NCI-H1930 (cell line): Measurements from ENCODE around the gene THSD4.

Experiments
- DNase-seq, 2 experiments: peaks; one replicate each; lab custom pipeline; 2025; lab: John Stamatoyannopoulos, UW

THSD4 gene

DNA sequence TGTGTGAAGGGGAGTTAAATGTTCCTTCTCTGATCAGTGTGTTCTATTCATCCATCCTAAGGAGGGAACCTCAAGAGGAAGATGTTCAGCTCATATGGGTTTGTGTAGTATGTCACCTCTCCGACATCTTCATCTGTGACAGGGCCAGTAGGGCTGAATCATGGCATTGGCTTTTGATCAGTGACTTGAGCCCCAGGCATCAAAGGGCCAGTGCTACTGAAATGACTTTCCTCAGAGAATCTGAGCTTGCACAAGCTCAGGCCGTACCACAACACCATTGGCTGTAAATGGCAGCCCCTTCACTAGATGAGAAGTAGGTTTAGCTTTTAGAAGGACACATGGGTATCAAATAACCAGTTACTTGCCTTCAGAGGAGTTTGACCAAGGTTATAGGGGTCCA is 511.9 kb downstream of the THSD4 start:
- DNase-seq = no peak

DNA sequence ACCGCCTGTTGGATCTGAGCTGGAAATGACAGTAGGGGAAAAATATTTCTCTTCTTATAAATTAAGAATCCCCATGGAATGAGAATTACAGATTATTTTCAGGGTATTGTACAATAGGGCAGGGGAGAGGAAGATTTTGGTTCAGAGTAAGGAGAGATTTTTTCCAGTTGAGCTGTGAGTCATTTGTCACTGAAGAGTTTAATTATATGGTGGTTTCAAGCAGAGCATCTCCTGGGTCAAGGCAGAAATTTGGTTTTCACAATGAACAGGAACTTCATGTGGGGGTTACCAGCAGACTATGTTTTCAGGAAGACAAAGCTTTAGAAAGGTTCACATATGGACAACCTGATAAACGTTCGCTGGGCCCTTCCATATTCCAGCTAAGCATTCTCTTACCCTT is 512.3 kb downstream of the THSD4 start:
- no peak for DNase-seq

DNA sequence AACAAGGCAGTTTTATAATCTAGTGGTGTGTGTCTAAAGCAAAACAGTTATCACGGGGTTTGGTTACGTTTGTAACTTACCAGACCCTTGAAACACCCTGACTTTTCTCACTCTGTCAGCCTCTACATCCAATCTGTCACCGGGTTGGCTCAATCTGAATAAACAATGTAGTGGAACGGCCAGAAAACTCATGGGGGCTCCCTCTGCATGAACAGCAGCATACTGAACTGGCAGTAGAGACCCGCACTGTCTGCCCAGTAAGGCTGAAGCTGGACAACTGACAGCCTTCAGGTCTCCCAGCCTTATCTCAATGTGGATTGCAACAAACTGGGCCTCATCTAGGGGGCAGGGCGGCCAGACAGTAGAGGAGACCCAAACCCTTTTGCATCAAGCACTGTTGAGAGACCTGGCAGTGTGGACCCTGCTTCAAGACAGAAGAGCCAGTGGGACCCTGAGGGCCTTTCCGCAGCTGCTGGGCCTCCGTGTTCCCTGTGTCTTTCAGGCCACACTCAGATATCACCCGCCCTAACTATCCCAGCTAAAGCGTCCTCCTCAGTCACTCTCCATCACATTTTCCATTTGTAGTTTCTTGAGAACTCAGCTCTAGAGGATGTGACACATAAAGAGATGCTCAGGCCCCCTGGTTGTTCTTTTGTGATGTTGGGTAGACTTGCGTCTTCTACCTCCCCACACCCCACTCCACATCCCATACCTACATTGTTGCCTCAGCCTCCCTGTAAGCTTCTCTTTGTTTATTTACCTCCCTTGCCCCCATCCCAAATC is 513.9 kb downstream of the THSD4 start:
- DNase-seq = no peak

DNA sequence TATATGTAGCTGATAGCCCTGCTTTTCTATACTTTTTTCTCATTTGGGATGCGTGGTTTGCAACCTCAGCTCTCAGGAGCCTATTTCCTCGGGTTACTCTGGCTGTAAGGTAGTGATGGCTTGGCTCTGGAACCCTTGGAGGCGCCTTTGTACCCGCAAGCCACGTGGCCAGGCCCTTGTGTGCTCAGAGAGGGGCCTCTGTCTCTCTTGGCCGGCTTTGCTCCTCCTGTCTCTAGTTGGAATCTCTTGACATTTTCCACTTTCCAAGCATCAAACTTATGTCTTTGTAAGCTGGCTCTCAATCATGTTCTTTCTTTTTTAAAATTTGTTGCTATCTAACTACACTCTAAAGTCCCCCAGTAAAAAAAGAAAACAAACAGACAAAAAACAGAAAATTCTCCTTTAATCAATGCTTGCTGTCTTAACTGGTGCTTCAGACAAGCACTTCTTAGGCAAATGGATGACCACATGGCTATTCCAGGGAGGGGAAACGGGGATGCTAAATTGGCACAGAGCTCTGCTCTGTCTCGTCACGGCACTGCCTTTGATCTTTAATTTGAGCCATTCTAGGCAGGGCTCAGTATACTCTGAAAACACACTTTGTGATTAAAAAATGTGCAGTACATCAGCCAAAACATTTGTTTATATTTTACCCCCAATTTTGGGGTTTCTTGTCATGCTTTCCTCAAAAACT is 514.7 kb downstream of the THSD4 start:
- no peak for DNase-seq

DNA sequence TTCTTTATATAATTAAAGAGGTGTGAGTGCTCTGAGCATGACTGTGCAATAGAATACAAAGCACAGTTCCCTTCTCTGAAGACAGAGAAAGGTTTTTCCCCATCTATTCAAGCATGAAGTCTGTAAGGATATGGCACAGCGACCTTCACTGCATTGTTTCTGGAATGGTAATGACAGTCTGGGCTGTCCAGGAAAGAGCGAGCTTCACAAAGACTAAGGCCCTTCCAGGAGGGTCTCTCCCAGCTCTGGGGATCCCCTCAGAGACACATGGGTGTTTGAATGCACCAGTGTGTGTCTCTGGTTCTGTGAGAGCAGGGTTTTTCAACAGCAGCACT is 515.2 kb downstream of the THSD4 start:
- no peak for DNase-seq

DNA sequence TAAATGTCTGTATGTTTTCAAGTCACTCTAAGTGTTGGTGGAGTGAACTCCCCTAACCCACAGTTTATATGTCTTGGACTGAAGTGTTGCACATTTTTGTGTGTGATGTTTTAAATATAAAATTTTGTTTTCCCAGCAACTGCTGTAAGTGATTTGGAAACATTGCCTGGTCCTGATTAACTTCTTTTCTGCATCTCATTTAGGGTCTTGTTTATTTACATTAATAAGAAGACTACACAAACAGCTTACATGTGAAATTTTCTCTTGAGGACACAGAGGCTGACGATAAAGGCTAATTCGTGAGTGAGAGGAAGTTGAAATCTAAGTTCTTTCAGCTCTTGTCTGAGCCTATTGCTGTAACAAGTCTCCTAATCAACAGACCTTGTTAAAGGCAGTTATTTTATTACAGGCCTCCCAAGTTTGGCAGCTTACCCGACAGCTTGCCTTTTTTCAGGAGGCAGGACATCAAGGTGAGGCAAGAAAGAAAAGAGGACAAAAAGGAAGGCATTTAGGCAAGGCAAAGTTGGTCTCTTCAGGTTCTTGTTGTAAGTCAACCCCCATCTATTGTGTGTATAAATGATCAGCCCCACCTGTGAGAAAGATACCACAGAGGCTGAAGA is 517.4 kb downstream of the THSD4 start:
- no peak for DNase-seq

DNA sequence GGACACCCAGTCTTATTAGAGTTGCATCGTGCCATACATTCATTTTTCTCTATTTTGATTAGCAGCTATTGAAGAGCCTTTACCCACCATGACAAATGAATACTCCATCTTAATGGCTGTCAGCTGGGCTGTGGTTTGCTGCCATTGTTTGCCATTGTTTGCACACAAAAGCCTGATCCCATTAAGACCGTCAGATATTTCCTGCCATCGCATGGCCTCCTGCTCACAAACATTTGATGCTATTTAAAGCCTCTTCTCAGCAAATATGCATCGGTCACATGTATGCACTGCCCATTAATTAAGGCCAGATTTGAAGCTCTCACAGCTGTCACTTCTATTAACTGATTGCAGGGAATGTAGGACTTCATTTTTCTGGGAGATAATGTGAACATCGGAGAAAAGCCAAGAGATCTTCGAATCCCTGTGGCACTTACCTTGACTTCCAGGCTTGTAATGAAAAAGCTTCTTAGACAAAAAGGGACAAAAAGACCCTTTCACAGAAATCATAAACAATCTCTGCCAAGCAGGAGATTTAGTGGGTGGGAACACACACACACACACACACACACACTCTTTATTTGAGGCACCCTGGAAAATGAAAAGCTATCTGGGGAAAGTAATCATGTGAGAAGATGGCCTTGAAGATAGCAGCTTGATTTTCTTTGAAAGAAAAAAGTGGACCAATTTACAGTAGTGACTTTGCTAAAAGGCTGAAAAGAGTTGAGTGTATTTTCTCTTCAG is 519.7 kb downstream of the THSD4 start:
- DNase-seq = peak; percentile 6 to 49

DNA sequence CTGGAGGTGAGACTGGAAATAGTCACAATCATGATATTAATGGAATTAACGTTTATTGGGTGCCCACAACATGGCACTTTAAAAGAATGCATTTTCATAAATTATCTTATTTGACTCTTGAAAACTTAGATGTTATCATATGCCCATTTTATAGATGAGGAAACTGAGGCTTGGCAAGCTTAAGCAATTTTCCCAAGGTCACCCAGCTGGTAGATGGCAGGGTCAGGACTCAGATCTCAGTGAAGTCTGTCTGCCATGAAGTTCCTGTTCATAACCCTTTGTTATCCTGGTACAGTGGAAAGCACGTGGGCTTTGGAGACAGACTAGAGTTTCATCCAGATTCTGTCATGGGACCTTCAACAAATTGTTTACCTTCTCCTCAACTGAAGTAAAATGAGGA is 520.5 kb downstream of the THSD4 start:
- DNase-seq = no peak

DNA sequence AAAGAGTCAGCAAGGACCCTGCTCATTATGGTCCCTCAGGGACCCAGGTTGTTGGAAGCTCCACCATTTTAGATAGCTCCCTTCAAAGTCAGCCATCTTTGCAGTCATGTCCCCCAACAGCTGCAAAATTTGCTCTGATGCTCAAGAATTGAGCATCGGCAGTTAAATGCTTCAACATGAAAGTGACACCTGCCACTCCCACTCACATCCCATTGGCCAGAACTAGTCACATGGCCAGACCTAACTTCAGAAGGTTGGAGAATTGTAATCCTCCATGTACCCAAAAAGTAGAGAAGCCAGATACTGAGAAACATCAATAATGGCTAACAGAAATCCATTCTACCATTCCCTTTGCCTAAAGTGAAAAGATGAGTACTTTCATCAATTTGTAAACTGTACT is 523.6 kb downstream of the THSD4 start:
- DNase-seq = no peak

DNA sequence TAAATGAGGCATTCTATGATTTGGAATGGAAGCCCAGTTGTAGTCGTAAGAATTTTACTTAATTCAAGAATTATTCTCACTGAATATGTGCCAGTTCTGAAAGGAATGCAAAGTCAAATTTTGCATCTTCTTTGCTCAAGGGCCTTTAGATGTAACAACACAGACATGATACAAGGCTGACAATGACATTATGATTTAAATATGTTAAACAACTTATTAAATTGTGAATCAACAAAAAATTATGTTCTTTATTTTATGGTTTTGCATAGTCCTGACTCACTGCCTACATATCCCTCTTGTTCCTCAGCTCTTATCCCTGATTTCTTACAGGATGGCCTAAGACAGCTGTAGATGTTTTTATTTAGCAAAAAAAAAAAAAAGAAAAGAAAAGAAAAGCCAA is 524.2 kb downstream of the THSD4 start:
- no peak for DNase-seq

DNA sequence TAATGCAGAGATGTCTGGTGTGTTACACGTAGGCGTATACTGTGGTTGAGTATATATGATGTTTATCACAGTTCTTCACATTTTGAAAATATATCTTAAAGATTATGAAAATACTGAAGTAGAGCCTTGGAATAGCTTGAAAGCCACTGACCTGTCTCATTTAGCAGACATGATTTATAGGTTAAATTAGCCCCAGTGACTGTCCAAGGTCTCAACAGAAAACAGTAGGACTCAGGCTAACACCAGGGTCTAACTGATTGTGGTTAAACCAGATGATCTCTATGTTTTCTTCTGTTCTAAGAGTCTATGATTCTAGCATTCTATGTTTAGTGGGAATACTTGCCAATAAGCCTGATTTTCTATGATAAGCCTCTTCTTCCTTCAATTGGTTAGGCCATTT is 528.6 kb downstream of the THSD4 start:
- no peak for DNase-seq

DNA sequence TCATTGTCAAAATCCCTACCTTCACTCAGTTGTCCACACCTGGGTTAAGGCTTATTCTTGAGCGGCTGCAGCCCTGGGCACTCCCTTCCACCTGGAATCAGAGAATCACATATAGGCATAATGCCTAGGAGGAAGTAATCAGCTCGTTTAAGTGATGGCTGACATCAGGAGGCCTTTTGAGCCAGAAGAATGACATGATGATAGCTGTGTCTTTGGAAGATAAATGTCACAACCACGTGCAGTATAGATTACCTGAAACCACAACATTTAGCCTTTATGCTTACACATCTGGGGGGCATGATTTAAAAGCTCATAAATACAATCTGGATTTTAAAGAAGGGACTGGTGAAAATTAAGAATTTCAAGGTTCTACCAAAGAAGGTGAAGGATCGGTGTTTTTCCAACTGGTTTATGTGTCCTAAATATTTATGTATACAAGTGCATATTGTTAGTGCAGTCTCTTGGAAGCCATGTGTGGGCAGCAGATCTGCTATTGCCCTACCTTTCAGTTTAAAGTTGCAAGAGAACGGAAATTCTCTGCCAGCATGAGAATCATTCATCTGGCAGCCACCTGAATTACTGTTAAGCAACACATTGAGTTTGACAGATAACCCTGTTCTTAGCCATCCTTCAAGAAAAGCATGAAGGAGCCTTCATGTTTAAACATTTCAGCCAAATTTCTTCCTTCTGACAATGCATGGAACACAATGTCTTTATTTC is 531.7 kb downstream of the THSD4 start:
- DNase-seq = no peak

DNA sequence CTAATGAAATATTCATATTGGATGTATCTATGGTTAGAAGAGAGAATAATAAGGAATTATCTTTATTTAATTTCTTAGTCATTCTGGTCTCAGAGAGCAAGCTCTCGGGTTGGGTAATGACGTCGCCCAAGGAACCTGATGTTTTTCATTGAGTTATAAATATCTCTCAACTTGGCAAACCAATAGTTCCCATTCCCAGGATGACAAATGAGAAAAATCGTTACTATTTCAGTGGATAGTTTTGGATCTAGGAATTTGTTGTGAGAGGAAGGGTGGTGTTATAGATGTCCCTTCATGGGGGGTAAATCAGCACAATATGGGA is 532.2 kb downstream of the THSD4 start:
- DNase-seq = no peak

DNA sequence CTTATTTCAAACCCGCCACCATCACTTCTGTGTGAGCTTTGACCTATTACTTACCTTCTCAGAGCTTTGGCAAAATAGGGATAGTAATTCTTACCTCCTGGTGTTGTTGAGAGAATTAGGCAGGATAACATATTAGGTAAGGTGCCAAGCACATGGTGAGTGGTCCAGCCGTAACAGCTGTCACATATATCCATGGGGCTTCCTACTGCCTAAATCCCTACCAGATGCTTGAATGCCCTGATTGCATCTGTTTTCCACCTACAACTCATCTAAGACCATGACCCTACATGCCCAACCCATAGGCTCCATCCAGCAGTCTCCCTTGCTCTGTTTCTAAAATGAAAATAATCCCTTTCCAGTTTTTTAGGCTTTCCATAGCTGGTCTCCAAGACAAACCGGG is 532.8 kb downstream of the THSD4 start:
- DNase-seq = no peak

DNA sequence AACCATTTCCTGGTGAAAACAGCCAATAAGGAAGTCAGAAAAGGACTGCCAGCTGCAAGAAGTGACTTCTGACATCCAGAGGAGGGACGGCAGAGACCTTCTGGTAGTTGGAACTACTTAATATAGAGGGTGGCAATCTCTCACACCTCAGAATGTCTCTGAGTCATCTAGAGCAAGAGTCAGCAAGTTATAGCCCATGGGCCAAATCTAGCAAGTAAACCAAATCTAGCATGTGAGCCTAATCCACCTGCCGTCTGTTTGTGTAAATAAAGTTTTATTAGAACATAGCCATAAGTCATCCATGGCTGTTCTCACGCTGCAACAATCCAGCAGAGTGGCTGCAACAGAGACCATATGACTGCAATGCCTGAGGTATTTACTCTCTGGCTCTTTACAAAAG is 534.6 kb downstream of the THSD4 start:
- no peak for DNase-seq

DNA sequence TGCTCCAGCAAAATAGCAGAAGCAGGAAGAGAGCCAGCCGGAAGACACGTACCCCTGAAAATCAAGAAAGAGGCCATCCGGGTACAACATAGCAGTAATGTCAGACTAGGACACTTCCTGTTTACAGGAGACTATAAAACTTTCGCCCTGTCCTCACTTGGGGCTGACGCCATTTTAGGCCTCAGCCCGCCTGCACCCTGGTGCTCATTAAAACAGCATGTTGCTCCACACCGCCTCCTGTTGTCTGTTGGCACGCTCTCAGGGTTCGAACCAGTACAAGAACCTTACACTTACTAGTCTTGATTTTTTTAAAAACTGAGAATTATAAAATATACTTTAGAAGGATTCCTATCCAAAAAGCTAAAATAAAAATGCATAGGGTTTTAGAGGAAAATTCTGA is 535.3 kb downstream of the THSD4 start:
- no peak for DNase-seq

DNA sequence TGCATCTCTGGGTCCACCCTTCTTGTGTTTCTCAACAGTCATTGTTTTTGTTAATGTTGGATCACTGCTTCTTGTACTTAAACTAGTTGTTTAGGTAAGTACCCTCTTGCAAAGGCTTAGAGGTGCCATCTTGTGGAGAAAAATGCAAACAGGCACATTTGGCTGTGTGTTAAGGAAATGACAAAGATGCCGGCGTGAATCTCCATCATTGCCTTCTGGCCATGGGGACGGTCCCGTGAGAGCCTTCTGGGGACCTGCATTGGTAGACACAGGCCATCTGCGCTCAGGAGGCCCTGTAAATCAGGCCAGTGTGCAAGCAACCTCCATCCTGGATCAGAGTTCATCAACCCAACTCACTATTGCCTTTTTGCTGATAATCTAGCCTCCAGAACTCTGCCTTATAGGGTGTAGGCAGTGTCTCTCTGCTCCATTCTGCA is 536.5 kb downstream of the THSD4 start:
- peak in 1 of 2 experiments; percentile 4 for DNase-seq

DNA sequence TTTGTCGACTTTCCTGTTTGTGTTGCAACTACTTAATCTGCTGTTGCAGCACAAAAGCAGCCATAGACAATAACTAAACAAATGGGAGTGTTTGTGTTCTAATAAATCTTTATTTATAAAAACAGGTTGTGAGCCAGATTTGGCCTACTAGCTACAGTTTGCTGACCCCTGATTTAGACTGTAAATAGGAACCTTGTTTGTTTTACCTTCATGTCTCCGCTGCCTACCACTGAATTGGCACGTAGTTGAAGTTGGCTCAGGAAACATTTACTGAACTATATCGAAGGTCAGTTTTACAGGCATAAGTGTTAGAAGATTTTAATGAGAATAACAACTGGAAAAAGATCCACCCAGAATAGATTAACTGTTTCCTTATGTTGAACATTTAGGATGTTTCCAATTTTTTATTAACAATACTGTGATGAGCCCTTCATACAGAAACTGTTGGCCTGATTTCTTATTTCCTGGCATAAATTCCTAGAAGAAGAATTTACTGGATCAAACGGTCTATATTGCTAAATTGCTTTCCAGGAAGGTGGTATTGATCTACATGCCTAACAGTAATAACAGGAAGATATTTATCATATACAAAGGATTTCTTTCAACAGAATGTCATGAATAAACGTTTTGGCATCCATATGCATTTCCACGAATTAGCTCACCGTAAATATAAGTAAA is 538.9 kb downstream of the THSD4 start:
- DNase-seq = no peak

DNA sequence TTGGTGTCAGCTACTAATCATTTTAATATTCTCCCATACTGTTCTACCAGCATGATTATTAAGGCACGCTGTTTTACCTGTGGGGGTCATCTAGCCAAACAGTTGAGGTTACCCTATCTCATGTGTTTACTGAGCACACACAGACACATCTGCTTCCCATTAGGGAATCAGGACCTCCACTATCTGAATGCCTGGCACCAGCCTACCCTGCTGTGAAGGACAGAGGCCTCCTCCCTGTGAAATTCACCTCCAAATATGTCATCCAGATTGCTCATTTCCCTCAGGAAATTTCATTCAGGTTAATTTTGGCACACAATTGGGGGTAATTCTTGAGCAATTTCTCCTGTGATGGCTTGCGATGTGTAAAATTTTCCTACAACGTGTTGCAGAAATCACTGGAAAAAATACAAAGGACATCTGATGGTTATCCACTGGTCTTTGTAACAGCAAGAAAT is 539.5 kb downstream of the THSD4 start:
- peak; percentile 3 to 19 for DNase-seq

DNA sequence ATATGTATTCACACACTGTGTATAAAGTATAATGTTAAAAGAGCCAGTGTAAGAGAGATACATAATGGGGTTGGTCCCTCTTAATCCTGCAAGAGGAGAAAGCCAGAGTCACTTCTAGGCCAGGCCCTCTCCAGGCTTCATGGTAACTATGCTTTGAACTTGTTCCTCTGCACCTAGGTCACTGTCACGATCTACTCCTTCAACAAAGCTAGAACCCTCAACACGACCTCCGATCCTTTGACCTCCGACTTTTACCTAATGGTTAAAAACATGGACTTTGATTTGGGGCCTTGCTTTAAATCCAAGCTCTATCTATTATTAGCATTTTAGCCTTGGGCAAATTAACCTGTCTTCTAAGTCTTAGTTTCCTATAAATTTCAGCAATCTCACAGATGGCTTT is 541.2 kb downstream of the THSD4 start:
- DNase-seq = no peak

DNA sequence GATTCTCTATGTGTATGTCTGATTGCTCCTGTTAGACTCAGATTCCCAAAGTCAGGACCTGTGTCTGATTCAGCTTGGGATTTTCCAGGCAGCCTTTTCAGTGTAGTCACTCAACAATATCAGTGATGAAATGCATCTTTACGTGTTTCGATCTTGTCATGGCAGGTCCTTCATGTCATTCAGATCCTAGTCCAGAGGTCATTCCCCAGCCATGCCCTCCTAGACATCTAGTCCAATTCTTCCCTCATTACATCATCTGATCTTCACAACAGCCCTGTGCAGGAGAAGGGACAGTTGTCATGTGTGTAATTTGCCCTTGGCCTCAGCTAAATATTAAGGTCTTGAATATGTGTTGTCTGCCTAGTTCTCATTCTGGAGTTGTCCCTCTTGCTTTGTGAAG is 541.9 kb downstream of the THSD4 start:
- DNase-seq = no peak

DNA sequence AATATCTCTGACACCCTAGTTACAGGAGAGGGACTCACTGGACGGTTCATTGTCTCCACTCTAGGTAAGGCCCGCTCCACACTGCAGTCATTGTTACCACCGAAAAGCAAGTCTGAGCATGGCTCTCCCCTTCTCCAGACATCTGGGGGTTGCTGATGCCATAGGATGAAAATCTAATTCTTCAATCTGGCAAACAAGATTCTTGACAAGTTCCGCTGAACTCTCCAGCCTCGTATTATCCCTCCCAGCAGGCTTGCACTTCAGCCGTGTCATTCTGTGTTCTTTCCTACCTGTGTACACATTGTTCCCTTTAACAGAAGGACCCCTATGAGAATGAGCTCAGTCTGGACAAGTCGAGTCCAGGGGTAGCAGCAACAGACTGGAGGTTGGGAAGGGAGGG is 542.8 kb downstream of the THSD4 start:
- no peak for DNase-seq
